GM23338 (cell line): ENCODE results near the gene CHIC2.

Source experiments
- CTCF ChIP-seq, 2 experiments: fragments of 200-600 bp in 1 of 2; sonication (generic) in 1 of 2; conservative IDR thresholded peaks; 2 replicates each; pipeline versions ENCODE4 v1.5.1 to v1.6.1; 2016 to 2017; ENCODE audit warnings: antibody characterized with exemption in 2 of 2, low read depth in 2 of 2, mild to moderate bottlenecking in 2 of 2, moderate library complexity in 1 of 2
- EZH2phosphoT487 ChIP-seq: fragments of 200-600 bp; sonication (generic); IDR thresholded peaks from one replicate; pipeline ENCODE4 v1.8.1; 2018; ENCODE audit warnings: antibody characterized with exemption; ENCODE audit not compliant: unreplicated experiment
- JUNB ChIP-seq: IDR thresholded peaks from one replicate; pipeline ENCODE4 v1.6.1; 2016; ENCODE audit warnings: antibody characterized with exemption; ENCODE audit not compliant: unreplicated experiment
- POLR2AphosphoS5 ChIP-seq: IDR thresholded peaks from 2 replicates; pipeline ENCODE4 v1.6.1; 2016; ENCODE audit warnings: antibody characterized with exemption, low read depth

- TF ChIP-seq EZH2phosphoT487 (no peak), JUNB (no peak), POLR2AphosphoS5 (no peak), CTCF (conservative IDR thresholded peaks at IDR 0.05; ENCODE audit: low read depth in 2 of 2) (no peak)
Measured at GRCh38 chr4:54032558-54033135, 31.8 kb downstream of the CHIC2 start.
